ENCODE data around the gene TLR10.

TLR10 gene, protein sequence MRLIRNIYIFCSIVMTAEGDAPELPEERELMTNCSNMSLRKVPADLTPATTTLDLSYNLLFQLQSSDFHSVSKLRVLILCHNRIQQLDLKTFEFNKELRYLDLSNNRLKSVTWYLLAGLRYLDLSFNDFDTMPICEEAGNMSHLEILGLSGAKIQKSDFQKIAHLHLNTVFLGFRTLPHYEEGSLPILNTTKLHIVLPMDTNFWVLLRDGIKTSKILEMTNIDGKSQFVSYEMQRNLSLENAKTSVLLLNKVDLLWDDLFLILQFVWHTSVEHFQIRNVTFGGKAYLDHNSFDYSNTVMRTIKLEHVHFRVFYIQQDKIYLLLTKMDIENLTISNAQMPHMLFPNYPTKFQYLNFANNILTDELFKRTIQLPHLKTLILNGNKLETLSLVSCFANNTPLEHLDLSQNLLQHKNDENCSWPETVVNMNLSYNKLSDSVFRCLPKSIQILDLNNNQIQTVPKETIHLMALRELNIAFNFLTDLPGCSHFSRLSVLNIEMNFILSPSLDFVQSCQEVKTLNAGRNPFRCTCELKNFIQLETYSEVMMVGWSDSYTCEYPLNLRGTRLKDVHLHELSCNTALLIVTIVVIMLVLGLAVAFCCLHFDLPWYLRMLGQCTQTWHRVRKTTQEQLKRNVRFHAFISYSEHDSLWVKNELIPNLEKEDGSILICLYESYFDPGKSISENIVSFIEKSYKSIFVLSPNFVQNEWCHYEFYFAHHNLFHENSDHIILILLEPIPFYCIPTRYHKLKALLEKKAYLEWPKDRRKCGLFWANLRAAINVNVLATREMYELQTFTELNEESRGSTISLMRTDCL

DNA sequence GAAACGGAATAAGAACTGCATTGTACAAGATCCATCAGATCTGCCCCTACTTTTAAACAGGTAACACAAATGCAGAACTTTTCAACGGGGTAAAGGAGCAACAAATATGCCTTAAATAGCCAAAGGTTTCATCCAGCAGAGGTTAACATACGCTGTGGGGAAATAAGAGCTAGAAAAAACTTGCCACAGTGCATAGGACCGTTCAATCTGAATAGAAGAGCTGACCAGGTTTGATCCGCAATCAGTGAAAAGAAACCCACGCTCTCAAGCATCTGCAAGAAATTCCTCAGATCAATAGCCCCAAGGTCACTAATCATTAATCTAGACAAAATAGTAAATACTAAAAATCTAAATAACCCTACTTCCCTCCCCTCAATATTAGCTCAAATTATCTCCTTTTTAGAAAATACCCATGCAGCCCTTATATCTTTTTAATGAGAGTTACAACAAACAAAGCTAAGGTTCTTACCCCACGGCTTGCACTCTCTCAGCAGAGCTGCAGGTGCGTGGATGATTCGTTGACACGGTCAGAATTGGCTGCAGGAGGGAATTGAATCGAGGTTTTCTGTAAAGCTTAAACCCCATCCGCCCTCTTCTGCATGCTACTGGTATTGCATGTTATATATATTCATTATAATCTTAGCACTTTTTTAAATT, at the start of gene TLR10:
TLR10 (minus strand) TSS at position 539 of the 657 bp plus-strand sequence. CDS start 7,400 bp downstream, outside the sequence.
- no peak within 1 kb of the TSS for H3K9ac ChIP-seq (ENCODE audit: low read depth, low read length)
- H3K4me2 ChIP-seq (ENCODE audit: insufficient read depth, low read length): no peak within 1 kb of the TSS
- peak; percentile 82 for ATAC-seq (ENCODE audit: insufficient read depth, low read depth)
- H3K36me3 ChIP-seq (ENCODE audit: insufficient read depth, low read length): no peaks in the 10 kb centered on the region
- H3K27ac ChIP-seq (ENCODE audit: low read length): no peak within 1 kb of the TSS
- no peaks in the 10 kb centered on the region for H3K27me3 ChIP-seq (ENCODE audit: insufficient read depth, low read length, poor library complexity)
- peak; percentile 48 for DNase-seq
- H3K4me3 ChIP-seq (ENCODE audit: low read depth in 1 of 2, low read length in 2 of 2): no peak within 1 kb of the TSS
- H3K79me2 ChIP-seq (ENCODE audit: insufficient read depth, low read length): no peaks in the 10 kb centered on the region
- H4K20me1 ChIP-seq (ENCODE audit: insufficient read depth, low read length): no peaks in the 10 kb centered on the region
- no peak for TF ChIP-seq EZH2 (IDR thresholded peaks at IDR 0.05; ENCODE audit: borderline replicate concordance, low read depth, low read length, severe bottlenecking)
- TF ChIP-seq, protein P1, sequence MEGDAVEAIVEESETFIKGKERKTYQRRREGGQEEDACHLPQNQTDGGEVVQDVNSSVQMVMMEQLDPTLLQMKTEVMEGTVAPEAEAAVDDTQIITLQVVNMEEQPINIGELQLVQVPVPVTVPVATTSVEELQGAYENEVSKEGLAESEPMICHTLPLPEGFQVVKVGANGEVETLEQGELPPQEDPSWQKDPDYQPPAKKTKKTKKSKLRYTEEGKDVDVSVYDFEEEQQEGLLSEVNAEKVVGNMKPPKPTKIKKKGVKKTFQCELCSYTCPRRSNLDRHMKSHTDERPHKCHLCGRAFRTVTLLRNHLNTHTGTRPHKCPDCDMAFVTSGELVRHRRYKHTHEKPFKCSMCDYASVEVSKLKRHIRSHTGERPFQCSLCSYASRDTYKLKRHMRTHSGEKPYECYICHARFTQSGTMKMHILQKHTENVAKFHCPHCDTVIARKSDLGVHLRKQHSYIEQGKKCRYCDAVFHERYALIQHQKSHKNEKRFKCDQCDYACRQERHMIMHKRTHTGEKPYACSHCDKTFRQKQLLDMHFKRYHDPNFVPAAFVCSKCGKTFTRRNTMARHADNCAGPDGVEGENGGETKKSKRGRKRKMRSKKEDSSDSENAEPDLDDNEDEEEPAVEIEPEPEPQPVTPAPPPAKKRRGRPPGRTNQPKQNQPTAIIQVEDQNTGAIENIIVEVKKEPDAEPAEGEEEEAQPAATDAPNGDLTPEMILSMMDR (IDR thresholded peaks at IDR 0.05; ENCODE audit: borderline replicate concordance, extremely low read depth, low read length, poor library complexity, severe bottlenecking): peak; percentile 75
- H2AFZ ChIP-seq (ENCODE audit: low read depth, low read length): no peak within 1 kb of the TSS
- no peaks in the 10 kb centered on the region for H3K9me3 ChIP-seq (ENCODE audit: insufficient read depth, low read length, severe bottlenecking)
- no peaks in the 10 kb centered on the region for H3K4me1 ChIP-seq (ENCODE audit: insufficient read depth, low read length)

DNA sequence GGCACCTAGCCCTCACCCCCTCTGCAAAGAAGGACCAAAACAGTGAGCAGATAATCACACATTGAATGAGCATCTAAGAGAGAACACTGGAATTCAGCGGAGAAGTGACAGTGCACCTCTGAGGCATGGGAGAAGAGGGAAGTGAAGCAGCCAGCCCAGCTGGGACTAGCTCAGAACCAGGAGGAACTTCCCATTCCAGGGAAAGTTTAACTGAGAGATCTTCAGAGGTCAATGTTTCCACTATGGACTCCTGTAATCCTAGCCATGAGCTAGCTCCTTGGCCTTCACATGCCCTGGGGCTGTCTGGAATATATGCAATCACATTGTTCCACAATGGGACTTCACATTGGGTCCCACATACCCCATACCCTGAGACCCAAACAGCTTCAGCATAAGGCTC, 49.4 kb upstream of the TLR10 start:
- Histone ChIP-seq H2AFZ (ENCODE audit: low read depth, low read length) (no peak overlapping the region), H3K4me2 (ENCODE audit: insufficient read depth, low read length) (no peak overlapping the region), H3K9me3 (ENCODE audit: insufficient read depth, low read length, severe bottlenecking) (no peaks in the 10 kb centered on the region), H3K79me2 (ENCODE audit: insufficient read depth, low read length) (no peaks in the 10 kb centered on the region), H3K9ac (ENCODE audit: low read depth, low read length) (no peak overlapping the region), H3K27me3 (ENCODE audit: insufficient read depth, low read length, poor library complexity) (no peaks in the 10 kb centered on the region), H3K4me1 (ENCODE audit: insufficient read depth, low read length) (no peaks in the 10 kb centered on the region), H3K27ac (ENCODE audit: low read length) (no peak overlapping the region), H3K4me3 (ENCODE audit: low read depth in 1 of 2, low read length in 2 of 2) (no peak overlapping the region), H4K20me1 (ENCODE audit: insufficient read depth, low read length) (no peaks in the 10 kb centered on the region), H3K36me3 (ENCODE audit: insufficient read depth, low read length) (no peaks in the 10 kb centered on the region)
- TF ChIP-seq, protein P1 (IDR thresholded peaks at IDR 0.05; ENCODE audit: borderline replicate concordance, extremely low read depth, low read length, poor library complexity, severe bottlenecking): no peak
- TF ChIP-seq EZH2 (IDR thresholded peaks at IDR 0.05; ENCODE audit: borderline replicate concordance, low read depth, low read length, severe bottlenecking): no peak
- DNase-seq (no peak), ATAC-seq (ENCODE audit: insufficient read depth, low read depth) (no peak)

DNA sequence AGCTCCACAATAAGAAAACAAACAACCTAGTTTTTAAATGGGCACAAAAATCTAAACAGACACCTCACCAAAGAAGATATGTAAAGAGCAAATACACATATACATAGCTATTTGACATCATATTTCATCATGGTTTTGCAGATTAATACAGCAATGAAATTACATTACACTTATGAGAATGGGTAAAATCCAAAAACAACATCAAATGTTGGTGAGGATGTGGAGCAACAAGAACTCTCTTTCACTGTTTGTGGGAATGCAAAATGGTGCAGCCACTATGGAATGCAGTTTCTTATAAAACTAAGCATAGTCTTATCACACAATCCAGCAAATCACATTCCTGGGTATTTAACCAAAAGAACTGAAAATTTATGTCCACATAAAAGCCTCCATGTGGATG, 48.9 kb upstream of the TLR10 start:
- no peaks in the 10 kb centered on the region for H3K79me2 ChIP-seq (ENCODE audit: insufficient read depth, low read length)
- H3K9me3 ChIP-seq (ENCODE audit: insufficient read depth, low read length, severe bottlenecking): no peaks in the 10 kb centered on the region
- DNase-seq (no peak), ATAC-seq (ENCODE audit: insufficient read depth, low read depth) (no peak)
- no peaks in the 10 kb centered on the region for H4K20me1 ChIP-seq (ENCODE audit: insufficient read depth, low read length)
- no peaks in the 10 kb centered on the region for H3K4me1 ChIP-seq (ENCODE audit: insufficient read depth, low read length)
- no peak overlapping the region for H3K9ac ChIP-seq (ENCODE audit: low read depth, low read length)
- no peak for TF ChIP-seq EZH2 (IDR thresholded peaks at IDR 0.05; ENCODE audit: borderline replicate concordance, low read depth, low read length, severe bottlenecking)
- TF ChIP-seq, protein P1 (IDR thresholded peaks at IDR 0.05; ENCODE audit: borderline replicate concordance, extremely low read depth, low read length, poor library complexity, severe bottlenecking): no peak
- no peak overlapping the region for H3K4me2 ChIP-seq (ENCODE audit: insufficient read depth, low read length)
- H3K27me3 ChIP-seq (ENCODE audit: insufficient read depth, low read length, poor library complexity): no peaks in the 10 kb centered on the region
- H3K36me3 ChIP-seq (ENCODE audit: insufficient read depth, low read length): no peaks in the 10 kb centered on the region
- H3K27ac ChIP-seq (ENCODE audit: low read length): no peak overlapping the region
- H2AFZ ChIP-seq (ENCODE audit: low read depth, low read length): no peak overlapping the region
- H3K4me3 ChIP-seq (ENCODE audit: low read depth in 1 of 2, low read length in 2 of 2): no peak overlapping the region
